PFSK-1 (cell line): ENCODE data around the gene CFAP157.

Experiments
- FOXP2 ChIP-seq: optimal IDR thresholded peaks from 2 replicates; pipeline ENCODE3; 2011; ENCODE audit warnings: borderline replicate concordance, control low read depth, inconsistent platforms; ENCODE audit not compliant: insufficient read depth; ENCODE audit errors: extremely low read length, extremely low read depth
- POLR2AphosphoS5 ChIP-seq: IDR thresholded peaks from 2 replicates; pipeline ENCODE4 v1.6.1; 2012; ENCODE audit warnings: low read depth, mild to moderate bottlenecking, control low read depth, low read length, moderate library complexity
- SIN3A ChIP-seq: IDR thresholded peaks from 2 replicates; pipeline ENCODE4 v1.6.1; 2012; ENCODE audit warnings: mild to moderate bottlenecking, low read length, moderate library complexity, borderline replicate concordance; ENCODE audit not compliant: insufficient read depth
- TAF1 ChIP-seq: IDR thresholded peaks from 2 replicates; pipeline ENCODE4 v1.6.1; 2012; ENCODE audit warnings: low read length, control low read depth, borderline replicate concordance; ENCODE audit not compliant: insufficient read depth
- TF ChIP-seq, protein P1 (sequence below), 2 experiments: IDR thresholded peaks; 2 replicates each; pipeline versions ENCODE4 v1.6.1 to v1.8.0; 2011 to 2012; ENCODE audit warnings: low read depth in 2 of 2, low read length in 2 of 2, control low read depth in 1 of 2, inconsistent platforms in 1 of 2, mild to moderate bottlenecking in 1 of 2, moderate library complexity in 1 of 2; ENCODE audit not compliant: insufficient read depth in 1 of 2

The CFAP157 gene

GRCh38 chr9:127761061-127761460 is 54.3 kb downstream of the CFAP157 start:
- TF ChIP-seq, protein P1, sequence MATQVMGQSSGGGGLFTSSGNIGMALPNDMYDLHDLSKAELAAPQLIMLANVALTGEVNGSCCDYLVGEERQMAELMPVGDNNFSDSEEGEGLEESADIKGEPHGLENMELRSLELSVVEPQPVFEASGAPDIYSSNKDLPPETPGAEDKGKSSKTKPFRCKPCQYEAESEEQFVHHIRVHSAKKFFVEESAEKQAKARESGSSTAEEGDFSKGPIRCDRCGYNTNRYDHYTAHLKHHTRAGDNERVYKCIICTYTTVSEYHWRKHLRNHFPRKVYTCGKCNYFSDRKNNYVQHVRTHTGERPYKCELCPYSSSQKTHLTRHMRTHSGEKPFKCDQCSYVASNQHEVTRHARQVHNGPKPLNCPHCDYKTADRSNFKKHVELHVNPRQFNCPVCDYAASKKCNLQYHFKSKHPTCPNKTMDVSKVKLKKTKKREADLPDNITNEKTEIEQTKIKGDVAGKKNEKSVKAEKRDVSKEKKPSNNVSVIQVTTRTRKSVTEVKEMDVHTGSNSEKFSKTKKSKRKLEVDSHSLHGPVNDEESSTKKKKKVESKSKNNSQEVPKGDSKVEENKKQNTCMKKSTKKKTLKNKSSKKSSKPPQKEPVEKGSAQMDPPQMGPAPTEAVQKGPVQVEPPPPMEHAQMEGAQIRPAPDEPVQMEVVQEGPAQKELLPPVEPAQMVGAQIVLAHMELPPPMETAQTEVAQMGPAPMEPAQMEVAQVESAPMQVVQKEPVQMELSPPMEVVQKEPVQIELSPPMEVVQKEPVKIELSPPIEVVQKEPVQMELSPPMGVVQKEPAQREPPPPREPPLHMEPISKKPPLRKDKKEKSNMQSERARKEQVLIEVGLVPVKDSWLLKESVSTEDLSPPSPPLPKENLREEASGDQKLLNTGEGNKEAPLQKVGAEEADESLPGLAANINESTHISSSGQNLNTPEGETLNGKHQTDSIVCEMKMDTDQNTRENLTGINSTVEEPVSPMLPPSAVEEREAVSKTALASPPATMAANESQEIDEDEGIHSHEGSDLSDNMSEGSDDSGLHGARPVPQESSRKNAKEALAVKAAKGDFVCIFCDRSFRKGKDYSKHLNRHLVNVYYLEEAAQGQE (IDR thresholded peaks at IDR 0.05; ENCODE audit: insufficient read depth in 1 of 2, low read depth in 2 of 2, low read length in 2 of 2) = no peak
- no peak for TF ChIP-seq POLR2AphosphoS5
- no peak for TF ChIP-seq FOXP2
- TF ChIP-seq TAF1 = no peak
- no peak for TF ChIP-seq SIN3A

- no peak for TF ChIP-seq POLR2AphosphoS5
Observed at GRCh38 chr9:127761491-127761956, 54.7 kb downstream of the CFAP157 start.

GRCh38 chr9:127762111-127762676 is 55.4 kb downstream of the CFAP157 start:
- TF ChIP-seq, protein P1 (IDR thresholded peaks at IDR 0.05; ENCODE audit: insufficient read depth in 1 of 2, low read depth in 2 of 2, low read length in 2 of 2) = no peak
- TF ChIP-seq POLR2AphosphoS5 (no peak), SIN3A (no peak), FOXP2 (no peak), TAF1 (no peak)

- TF ChIP-seq, protein P1 (IDR thresholded peaks at IDR 0.05; ENCODE audit: insufficient read depth in 1 of 2, low read depth in 2 of 2, low read length in 2 of 2) = peak; percentile 22 to 64; a peak in 1 of 4 replicates
- TF ChIP-seq FOXP2 = no peak
Observed at GRCh38 chr9:127763918-127764384, 57.2 kb downstream of the CFAP157 start.

DNA sequence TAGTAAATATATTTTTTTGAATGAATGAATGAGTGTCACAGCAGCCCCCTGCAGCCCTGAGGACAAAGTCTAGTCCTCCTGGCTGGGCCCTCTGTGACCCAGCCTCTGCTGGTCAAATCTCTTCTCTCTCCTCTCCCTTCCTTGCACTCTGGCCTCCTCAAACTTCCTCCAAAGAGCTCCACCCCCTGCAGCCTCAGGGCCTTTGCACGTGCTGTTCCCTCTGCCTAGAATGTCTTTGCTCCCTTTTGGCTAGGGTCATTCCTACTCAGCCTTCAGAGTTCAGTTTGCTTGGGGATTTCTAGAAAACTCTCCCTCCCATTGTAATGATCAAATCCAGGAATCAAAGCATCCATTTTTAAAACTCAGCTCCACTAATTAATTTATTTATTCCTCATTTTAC is 58.6 kb downstream of the CFAP157 start:
- TF ChIP-seq POLR2AphosphoS5 = no peak
- no peak for TF ChIP-seq SIN3A
